HG03196 (cell line): Measurements from ENCODE around the gene TUBGCP3.
"Not testable (repeated sequence)": the region's sequence is repeated elsewhere in the genome, so short reads cannot be mapped to it uniquely, and the experiment has no call there.

Experiments
- ATAC-seq: cut with Tn5 transposase; IDR thresholded peaks from one replicate; pipeline ENCODE4 v1.9.1; 2021; ENCODE audit not compliant: unreplicated experiment

The TUBGCP3 gene

GRCh38 chr13:112531263-112531794, 56.6 kb downstream of the TUBGCP3 start:
- ATAC-seq = no peak

DNA sequence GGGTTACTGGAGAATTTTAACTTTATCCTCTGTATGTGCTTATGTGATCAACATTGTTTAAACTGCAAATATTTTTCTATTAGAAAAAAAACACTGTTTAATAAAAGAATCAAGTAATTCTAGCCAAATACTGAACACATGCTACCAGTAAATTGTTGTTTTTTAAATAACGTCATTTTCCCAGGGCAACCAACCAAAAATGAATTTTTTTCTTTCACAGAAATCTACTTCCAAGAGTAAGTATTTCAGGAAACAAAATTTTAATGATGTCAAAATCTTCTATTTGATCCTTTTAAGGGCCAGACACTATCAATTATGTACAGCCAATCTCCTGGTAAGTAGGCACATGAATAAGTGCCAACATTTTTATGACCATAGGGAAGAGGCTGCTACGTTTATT, 57.1 kb downstream of the TUBGCP3 start:
- no peak for ATAC-seq

DNA sequence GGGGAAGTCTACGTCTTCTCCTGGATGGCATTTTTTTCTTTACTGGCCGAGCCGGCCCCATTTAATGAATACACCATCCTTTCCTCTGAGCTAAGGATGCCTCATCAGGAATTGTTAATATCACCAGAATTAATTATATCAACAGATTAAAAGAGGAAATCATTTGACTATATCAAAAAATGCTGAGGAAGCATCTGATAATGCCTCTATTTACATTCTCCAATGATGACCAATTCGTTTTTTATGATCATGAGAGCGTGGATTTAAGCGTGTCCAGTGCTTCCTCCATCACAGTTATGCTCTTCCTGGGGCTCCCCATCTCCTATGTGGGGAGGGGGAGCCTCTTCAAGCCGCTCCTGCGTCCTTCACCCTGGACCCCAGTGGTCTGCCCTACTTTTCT, 58.7 kb downstream of the TUBGCP3 start:
- no peak for ATAC-seq

- ATAC-seq = no peak
Observed at GRCh38 chr13:112526146-112526853, 61.7 kb downstream of the TUBGCP3 start.

- ATAC-seq = no peak
Observed at GRCh38 chr13:112525356-112525945, 62.5 kb downstream of the TUBGCP3 start.

GRCh38 chr13:112522578-112522977, 65.4 kb downstream of the TUBGCP3 start:
- no peak for ATAC-seq

GRCh38 chr13:112521073-112521685, 66.8 kb downstream of the TUBGCP3 start:
- ATAC-seq = no peak

- ATAC-seq = no peak
Observed at GRCh38 chr13:112519517-112520060, 68.4 kb downstream of the TUBGCP3 start.

GRCh38 chr13:112516218-112516617, 71.7 kb downstream of the TUBGCP3 start:
- ATAC-seq = no peak

DNA sequence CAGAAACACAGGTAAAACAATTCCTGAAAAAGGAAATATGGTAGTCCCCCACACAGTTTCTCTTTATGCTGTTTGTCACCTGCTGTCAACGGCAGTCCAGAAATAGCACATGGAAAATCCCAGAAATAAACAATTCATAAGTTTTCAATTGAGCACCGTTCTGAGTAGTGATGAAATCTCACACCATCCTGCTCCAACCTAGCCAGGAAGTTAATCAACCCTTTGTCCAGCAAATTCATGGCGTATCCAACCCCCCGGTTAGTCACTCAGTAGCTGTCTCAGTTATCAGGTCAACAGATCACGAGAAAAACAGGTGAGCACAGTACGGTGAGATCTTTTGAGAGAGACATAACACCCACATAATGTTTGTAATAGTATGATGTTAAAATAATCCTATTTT, 74.2 kb downstream of the TUBGCP3 start:
- no peak for ATAC-seq

GRCh38 chr13:112510987-112511685, 76.8 kb downstream of the TUBGCP3 start:
- ATAC-seq = no peak

- ATAC-seq = no peak
Observed at GRCh38 chr13:112510002-112510780, 77.8 kb downstream of the TUBGCP3 start.

DNA sequence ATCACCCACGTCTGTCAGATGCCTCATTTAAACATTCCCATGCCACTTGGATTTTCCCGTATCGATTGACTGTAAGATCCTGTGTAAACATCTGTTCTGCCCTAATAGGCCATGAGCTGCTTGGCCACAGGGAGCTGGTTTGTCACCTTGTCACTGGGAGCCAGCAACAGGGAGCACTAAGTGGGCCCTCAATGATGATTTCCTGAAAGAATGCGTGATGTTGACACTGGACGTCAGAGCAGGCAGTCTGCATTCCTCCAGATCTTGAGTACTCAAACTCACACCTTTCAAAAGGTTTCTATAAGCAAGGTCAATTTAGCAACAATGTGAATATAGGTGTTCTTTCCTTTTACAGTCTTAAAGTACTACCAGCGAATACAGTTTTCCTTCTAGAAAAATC, 78.8 kb downstream of the TUBGCP3 start:
- no peak for ATAC-seq

DNA sequence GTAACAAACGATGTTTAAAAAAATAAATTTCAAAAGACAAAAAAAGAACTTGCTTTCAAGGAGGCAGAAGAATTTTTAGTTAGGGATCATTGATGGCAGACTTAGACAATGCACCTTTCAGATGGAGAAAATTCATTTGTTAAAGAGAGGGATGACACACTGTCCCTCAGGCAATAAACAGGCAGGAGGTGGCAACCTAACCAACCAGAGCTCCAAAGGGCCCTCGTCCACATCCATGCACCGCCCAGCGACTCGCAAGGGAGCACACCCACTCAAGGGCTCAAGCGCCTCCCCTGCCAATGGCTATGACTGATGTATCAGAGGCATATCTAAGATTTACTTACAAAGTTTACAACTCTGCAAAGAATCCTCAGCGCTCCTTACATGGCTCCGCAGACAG, 81.9 kb downstream of the TUBGCP3 start:
- no peak for ATAC-seq

DNA sequence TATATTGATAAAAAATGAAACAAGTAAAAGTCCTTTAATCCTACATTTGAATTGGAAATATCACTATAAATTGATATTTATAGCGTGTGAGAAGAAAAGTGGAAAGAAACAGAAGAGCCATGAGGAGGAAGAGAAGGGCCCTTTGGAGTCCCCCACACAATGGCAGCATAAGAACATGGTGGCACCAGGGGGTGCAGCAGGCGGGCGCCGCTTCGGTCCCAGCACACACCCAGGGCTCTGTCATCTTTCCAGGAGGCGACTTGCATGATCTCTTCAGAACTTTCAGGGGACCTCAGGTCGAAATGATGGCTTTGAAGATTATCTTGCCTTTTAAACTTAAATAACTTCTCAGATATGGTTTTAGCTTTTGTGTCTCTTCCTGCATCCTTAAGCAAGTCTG, 91.8 kb downstream of the TUBGCP3 start:
- no peak for ATAC-seq

DNA sequence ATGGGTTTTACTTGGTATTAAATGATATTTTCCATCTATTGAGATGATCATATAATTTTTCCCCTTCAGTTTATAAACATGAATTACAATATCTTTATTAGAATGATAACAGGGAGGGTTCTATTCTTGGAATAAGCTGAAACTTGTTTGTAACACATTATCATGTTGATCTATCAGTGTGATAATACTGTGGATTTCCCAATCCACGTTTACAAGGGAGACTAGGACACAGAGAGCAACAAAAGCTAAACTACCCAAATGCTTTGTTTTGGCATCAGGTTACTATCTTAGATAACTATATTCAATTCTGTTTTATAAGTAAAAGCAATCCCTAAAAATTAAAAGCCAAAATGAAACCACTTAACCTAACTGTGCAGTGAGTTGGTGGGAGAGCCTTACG, 92.5 kb downstream of the TUBGCP3 start:
- no peak for ATAC-seq

DNA sequence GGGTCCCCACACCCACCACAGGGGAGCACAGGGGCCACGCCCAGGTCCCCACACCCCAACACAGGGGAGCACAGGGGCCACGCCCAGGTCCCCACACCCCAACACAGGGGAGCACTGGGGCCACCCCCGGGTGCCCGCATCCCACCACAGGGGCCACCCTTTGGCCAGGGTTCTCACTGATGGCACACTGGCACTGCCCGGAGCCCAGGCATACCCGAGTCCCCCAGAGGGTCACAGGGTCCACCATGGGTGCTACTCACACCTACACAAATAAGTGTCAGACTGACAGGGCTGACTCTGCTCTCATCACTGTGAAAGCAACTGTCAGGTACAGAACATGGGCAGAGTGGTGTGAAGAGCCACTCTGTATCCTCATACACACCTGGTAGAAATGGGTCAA, 98.8 kb downstream of the TUBGCP3 start:
- no peak for ATAC-seq

DNA sequence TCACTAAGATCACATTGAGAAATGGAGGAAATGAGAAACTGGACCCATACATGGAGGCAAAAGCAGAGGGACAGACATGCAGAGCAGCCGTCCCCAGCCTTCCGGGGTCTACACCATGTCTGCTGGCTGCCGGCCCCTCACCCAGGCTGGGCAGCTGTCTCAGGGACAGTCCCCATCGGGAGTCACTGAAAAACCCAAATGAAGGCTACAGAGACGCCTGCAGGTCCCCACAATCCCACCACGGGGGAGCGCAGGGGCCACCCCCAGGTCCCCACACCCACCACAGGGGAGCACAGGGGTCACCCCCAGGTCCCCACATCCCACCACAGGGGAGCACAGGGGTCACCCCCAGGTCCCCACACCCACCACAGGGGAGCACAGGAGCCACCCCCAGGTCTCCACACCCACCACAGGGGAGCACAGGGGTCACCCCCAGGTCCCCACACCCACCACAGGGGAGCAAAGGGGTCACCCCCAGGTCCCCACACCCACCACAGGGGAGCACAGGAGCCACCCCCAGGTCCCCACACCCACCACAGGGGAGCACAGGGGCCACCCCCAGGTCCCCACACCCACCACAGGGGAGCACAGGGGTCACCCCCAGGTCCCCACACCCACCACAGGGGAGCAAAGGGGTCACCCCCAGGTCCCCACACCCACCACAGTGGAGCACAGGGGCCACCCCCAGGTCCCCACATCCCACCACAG, 99.5 kb downstream of the TUBGCP3 start:
- ATAC-seq = not testable (repeated sequence)

GRCh38 chr13:112487127-112487517, 100.8 kb downstream of the TUBGCP3 start:
- no peak for ATAC-seq
